Measurements from ENCODE around the gene TMPO. TPM values are rescaled to one million over a fixed set of nuclear protein-coding genes. Genes with fewer than 3 reads are reported as not detected.

The TMPO gene
- total RNA-seq, 1 experiment from 2014 or later, result 212 TPM

GRCh38 chr12:98592825-98593322 lies 77.5 kb downstream of the TMPO start:
- intact Hi-C loops (cut with micrococcal nuclease; ENCODE audit: unreplicated experiment), result loop anchor here (1.0 to 2.0 kb wide), 6 partner anchors 19 to 176 kb away; partner anchors contain the start of genes APAF1 and TMPO
- H3K27ac Mint-ChIP-seq (ENCODE audit: unreplicated experiment), result peak overlapping the region; percentile 98
- peaks cover 17% of the 10 kb centered on the region for H3K4me1 ChIP-seq
- ChIA-PET POLR2A (interaction anchor here (0.5 to 3.7 kb wide), 24 partner anchors 10 to 1782 kb away, joined by 3 to 33 read pairs (median 4); no protein-coding TSS in a partner anchor), CTCF (interaction anchor here (0.7 to 3.9 kb wide), 6 partner anchors 18 to 1613 kb away, joined by 3 to 54 read pairs (median 6); no protein-coding TSS in a partner anchor)
- H3K36me3 ChIP-seq (ENCODE audit: control insufficient read depth, insufficient read depth, low read length), result peaks cover 1% of the 10 kb centered on the region; the same call in 1 of the 2 replicates
- H3K9me3 ChIP-seq, result no peaks in the 10 kb centered on the region
- no peaks in the 10 kb centered on the region for H3K9me3 Mint-ChIP-seq (ENCODE audit: unreplicated experiment)
- no peak for TF ChIP-seq CTCF (IDR thresholded peaks at IDR 0.05; ENCODE audit: insufficient read depth in 1 of 2, low read depth in 1 of 2, low read length in 1 of 2, severe bottlenecking in 1 of 2, unreplicated experiment in 1 of 2)
- no peak for DNase-seq
- H3K4me1 Mint-ChIP-seq (ENCODE audit: low read depth, unreplicated experiment), result peaks cover 7% of the 10 kb centered on the region
- no peaks in the 10 kb centered on the region for H3K27me3 ChIP-seq (replicated peaks; ENCODE audit: control insufficient read depth, insufficient read depth, low read length)
- peaks cover 50% of the 10 kb centered on the region for H3K36me3 Mint-ChIP-seq (ENCODE audit: insufficient read depth, unreplicated experiment)
- H3K4me3 ChIP-seq (ENCODE audit: low read depth, low read length), result peak overlapping the region; percentile 41
- H3K27me3 Mint-ChIP-seq (ENCODE audit: insufficient read depth, unreplicated experiment), result no peaks in the 10 kb centered on the region
- BruUV-seq (replicated peaks), result TSS peak; percentile 100
- H3K4me3 Mint-ChIP-seq (ENCODE audit: unreplicated experiment), result peak overlapping the region; percentile 98

DNA sequence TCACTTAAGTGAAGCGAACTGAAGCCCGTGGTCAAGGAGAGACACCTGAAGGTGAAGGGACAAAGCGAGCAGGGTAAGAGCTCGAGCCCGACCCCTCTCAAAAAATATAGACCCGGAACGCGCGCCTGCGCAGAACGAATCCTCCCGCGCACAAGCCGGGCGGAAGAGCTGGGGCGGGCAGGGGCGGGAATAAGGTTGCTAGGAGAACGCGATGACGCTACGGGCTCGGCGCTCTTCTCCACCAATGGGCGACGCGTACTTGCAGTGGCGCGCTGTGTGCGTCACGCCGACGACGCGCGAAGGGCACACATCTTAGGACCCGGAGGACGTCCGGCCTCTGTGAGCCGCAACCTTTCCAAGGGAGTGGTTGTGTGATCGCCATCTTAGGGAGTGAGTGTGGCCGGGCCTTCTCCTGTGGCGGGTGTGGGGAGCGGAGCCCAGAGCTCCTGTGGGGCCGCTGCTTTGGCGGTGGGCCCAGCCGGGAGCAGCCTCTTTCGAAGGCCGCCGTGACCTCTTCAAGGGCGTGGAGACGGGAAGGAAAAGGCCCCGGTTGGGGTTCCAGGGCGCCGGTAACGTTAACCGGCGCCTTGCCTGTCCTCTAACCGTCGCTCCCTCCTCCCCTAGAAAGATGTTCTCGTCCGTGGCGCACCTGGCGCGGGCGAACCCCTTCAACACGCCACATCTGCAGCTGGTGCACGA lies 78.1 kb downstream of the TMPO start, which contains the start of gene SLC25A3:
SLC25A3 (plus strand) TSS at position 336 of the 699 bp plus-strand sequence; CDS start at position 629, 293 bp downstream.
- intact Hi-C loops (cut with micrococcal nuclease; ENCODE audit: unreplicated experiment), result loop anchor here (1.0 to 2.0 kb wide), 7 partner anchors 19 to 177 kb away; partner anchors contain the start of genes APAF1 and TMPO
- Mint-ChIP-seq H3K4me1 (ENCODE audit: low read depth, unreplicated experiment) (peaks cover 7% of the 10 kb centered on the region), H3K4me3 (ENCODE audit: unreplicated experiment) (peak within 1 kb of the TSS; percentile 98), H3K36me3 (ENCODE audit: insufficient read depth, unreplicated experiment) (peaks cover 56% of the 10 kb centered on the region), H3K27me3 (ENCODE audit: insufficient read depth, unreplicated experiment) (no peaks in the 10 kb centered on the region), H3K27ac (ENCODE audit: unreplicated experiment) (peak within 1 kb of the TSS; percentile 98), H3K9me3 (ENCODE audit: unreplicated experiment) (no peaks in the 10 kb centered on the region)
- Histone ChIP-seq H3K36me3 (ENCODE audit: control insufficient read depth, insufficient read depth, low read length) (peaks cover 1% of the 10 kb centered on the region; the same call in 1 of the 2 replicates), H3K4me1 (peaks cover 17% of the 10 kb centered on the region), H3K4me3 (ENCODE audit: low read depth, low read length) (peak within 1 kb of the TSS; percentile 97), H3K9me3 (no peaks in the 10 kb centered on the region), H3K27me3 (replicated peaks; ENCODE audit: control insufficient read depth, insufficient read depth, low read length) (no peaks in the 10 kb centered on the region)
- DNase-seq, result peak; percentile 95 to 96
- CTCF ChIA-PET, result interaction anchor here (0.5 to 3.9 kb wide), 8 partner anchors 18 to 1614 kb away, joined by 3 to 54 read pairs (median 6); no protein-coding TSS in a partner anchor
- peak in 1 of 2 experiments; percentile 13 for TF ChIP-seq CTCF (IDR thresholded peaks at IDR 0.05; ENCODE audit: insufficient read depth in 1 of 2, low read depth in 1 of 2, low read length in 1 of 2, severe bottlenecking in 1 of 2, unreplicated experiment in 1 of 2)
- POLR2A ChIA-PET, result interaction anchor here (0.5 to 3.7 kb wide), 26 partner anchors 9 to 1782 kb away, joined by 3 to 33 read pairs (median 4); partner anchors contain the start of gene TMPO
- BruUV-seq (replicated peaks), result no TSS peak
